Liver (tissue), 3 donors: Measurements from ENCODE around the gene SRSF6.

ENCODE experiments used
- ATF3 ChIP-seq: IDR thresholded peaks from 2 replicates; pipeline ENCODE4 v1.6.1; 2016; ENCODE audit warnings: antibody characterized with exemption
- HNF4G ChIP-seq: IDR thresholded peaks from 2 replicates; pipeline ENCODE4 v1.6.1; 2016; ENCODE audit warnings: antibody characterized with exemption
- JUND ChIP-seq, 2 donors: IDR thresholded peaks; 2 replicates each; pipeline ENCODE4 v1.6.1; 2016; ENCODE audit warnings: antibody characterized with exemption in 2 of 2
- MAX ChIP-seq: IDR thresholded peaks from 2 replicates; pipeline ENCODE4 v1.6.1; 2016; ENCODE audit warnings: antibody characterized with exemption
- RAD21 ChIP-seq, 2 donors: IDR thresholded peaks; 2 replicates each; pipeline ENCODE4 v1.6.1; 2016; ENCODE audit warnings: antibody characterized with exemption in 2 of 2, mild to moderate bottlenecking in 2 of 2
- RXRA ChIP-seq, 2 donors: IDR thresholded peaks; 2 replicates each; pipeline ENCODE4 v1.6.1; 2017 to 2018; ENCODE audit warnings: antibody characterized with exemption in 2 of 2, mild to moderate bottlenecking in 1 of 2
- SP1 ChIP-seq: IDR thresholded peaks from 2 replicates; pipeline ENCODE4 v1.6.1; 2018; ENCODE audit warnings: antibody characterized with exemption, mild to moderate bottlenecking
- TAF1 ChIP-seq: conservative IDR thresholded peaks from 2 replicates; pipeline ENCODE4 v1.6.1; 2016; ENCODE audit warnings: antibody characterized with exemption, mild to moderate bottlenecking
- YY1 ChIP-seq: IDR thresholded peaks from 2 replicates; pipeline ENCODE4 v1.6.1; 2016; ENCODE audit warnings: antibody characterized with exemption, mild to moderate bottlenecking
- ZBTB33 ChIP-seq: IDR thresholded peaks from 2 replicates; pipeline ENCODE4 v1.6.1; 2016; ENCODE audit warnings: antibody characterized with exemption
- TF ChIP-seq, protein P1 (sequence below): fragments of 150-350 bp; IDR thresholded peaks from 2 replicates; pipeline ENCODE4 v1.5.1; 2017; ENCODE audit warnings: improper control_type of control experiment, low read depth, low read length; ENCODE audit not compliant: missing input control
- TF ChIP-seq, protein P2 (sequence below): IDR thresholded peaks from 2 replicates; pipeline ENCODE4 v1.6.1; 2016; ENCODE audit warnings: antibody characterized with exemption, mild to moderate bottlenecking
- donor health status: healthy.
- donor health status: healthy.

- TF ChIP-seq, protein P1, sequence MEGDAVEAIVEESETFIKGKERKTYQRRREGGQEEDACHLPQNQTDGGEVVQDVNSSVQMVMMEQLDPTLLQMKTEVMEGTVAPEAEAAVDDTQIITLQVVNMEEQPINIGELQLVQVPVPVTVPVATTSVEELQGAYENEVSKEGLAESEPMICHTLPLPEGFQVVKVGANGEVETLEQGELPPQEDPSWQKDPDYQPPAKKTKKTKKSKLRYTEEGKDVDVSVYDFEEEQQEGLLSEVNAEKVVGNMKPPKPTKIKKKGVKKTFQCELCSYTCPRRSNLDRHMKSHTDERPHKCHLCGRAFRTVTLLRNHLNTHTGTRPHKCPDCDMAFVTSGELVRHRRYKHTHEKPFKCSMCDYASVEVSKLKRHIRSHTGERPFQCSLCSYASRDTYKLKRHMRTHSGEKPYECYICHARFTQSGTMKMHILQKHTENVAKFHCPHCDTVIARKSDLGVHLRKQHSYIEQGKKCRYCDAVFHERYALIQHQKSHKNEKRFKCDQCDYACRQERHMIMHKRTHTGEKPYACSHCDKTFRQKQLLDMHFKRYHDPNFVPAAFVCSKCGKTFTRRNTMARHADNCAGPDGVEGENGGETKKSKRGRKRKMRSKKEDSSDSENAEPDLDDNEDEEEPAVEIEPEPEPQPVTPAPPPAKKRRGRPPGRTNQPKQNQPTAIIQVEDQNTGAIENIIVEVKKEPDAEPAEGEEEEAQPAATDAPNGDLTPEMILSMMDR: no peak
- TF ChIP-seq TAF1 (no peak), MAX (no peak), RXRA (IDR thresholded peaks at IDR 0.05) (no peak), RAD21 (IDR thresholded peaks at IDR 0.05) (no peak), YY1 (no peak), ZBTB33 (no peak), JUND (IDR thresholded peaks at IDR 0.05) (no peak), SP1 (no peak), ATF3 (no peak), HNF4G (no peak)
- TF ChIP-seq, protein P2, sequence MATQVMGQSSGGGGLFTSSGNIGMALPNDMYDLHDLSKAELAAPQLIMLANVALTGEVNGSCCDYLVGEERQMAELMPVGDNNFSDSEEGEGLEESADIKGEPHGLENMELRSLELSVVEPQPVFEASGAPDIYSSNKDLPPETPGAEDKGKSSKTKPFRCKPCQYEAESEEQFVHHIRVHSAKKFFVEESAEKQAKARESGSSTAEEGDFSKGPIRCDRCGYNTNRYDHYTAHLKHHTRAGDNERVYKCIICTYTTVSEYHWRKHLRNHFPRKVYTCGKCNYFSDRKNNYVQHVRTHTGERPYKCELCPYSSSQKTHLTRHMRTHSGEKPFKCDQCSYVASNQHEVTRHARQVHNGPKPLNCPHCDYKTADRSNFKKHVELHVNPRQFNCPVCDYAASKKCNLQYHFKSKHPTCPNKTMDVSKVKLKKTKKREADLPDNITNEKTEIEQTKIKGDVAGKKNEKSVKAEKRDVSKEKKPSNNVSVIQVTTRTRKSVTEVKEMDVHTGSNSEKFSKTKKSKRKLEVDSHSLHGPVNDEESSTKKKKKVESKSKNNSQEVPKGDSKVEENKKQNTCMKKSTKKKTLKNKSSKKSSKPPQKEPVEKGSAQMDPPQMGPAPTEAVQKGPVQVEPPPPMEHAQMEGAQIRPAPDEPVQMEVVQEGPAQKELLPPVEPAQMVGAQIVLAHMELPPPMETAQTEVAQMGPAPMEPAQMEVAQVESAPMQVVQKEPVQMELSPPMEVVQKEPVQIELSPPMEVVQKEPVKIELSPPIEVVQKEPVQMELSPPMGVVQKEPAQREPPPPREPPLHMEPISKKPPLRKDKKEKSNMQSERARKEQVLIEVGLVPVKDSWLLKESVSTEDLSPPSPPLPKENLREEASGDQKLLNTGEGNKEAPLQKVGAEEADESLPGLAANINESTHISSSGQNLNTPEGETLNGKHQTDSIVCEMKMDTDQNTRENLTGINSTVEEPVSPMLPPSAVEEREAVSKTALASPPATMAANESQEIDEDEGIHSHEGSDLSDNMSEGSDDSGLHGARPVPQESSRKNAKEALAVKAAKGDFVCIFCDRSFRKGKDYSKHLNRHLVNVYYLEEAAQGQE: no peak
Observed at GRCh38 chr20:43490038-43490437, 32.3 kb downstream of the SRSF6 start.
